H7 (cell line): ENCODE data around the gene SMARCD1. TPM values are rescaled to one million over a fixed set of nuclear protein-coding genes. Genes with fewer than 3 reads are reported as not detected.
A peak's percentile ranks its signal among the peaks of the same experiment; 100 is the strongest.
"Not testable (repeated sequence)": the region's sequence is repeated elsewhere in the genome, so short reads cannot be mapped to it uniquely, and the experiment has no call there.

Experiments used
- DNase-seq: peaks from one replicate; pipeline ENCODE4 v3.0.0; 2012
- H3K27me3 ChIP-seq: 2 replicates; pipeline ENCODE4 v1.6.0; 2011; ENCODE audit warnings: mild to moderate bottlenecking, low read length; ENCODE audit not compliant: control insufficient read depth, insufficient read depth
- H3K36me3 ChIP-seq: replicated peaks from 2 replicates; pipeline ENCODE4 v1.5.1; 2011; ENCODE audit warnings: low read length; ENCODE audit not compliant: control insufficient read depth, insufficient read depth
- H3K4me3 ChIP-seq: 2 replicates; pipeline ENCODE4 v1.5.1; 2011; ENCODE audit warnings: low read depth, mild to moderate bottlenecking, control low read depth, low read length, moderate library complexity; ENCODE audit not compliant: insufficient read depth
- total RNA-seq: library from RNA; depleted of rRNA; stranded (reverse); fragments of >200 nt; shearing (Covaris generic); gene quantifications from 2 replicates; pipeline ENCODE4 v1.2.3, GENCODE V29; 2014

Gene SMARCD1
- total RNA-seq, 1 experiment from 2014 or later, result 182 TPM

- Histone ChIP-seq H3K36me3 (no peaks in the 10 kb centered on the region), H3K27me3 (peaks cover 30% of the 10 kb centered on the region), H3K4me3 (no peak overlapping the region)
- DNase-seq, result peak; percentile 86
Observed at GRCh38 chr12:50081096-50081808, 3.9 kb upstream of the SMARCD1 start.

- Histone ChIP-seq H3K27me3 (peaks cover 30% of the 10 kb centered on the region), H3K36me3 (peaks cover 12% of the 10 kb centered on the region), H3K4me3 (no peak overlapping the region)
- DNase-seq, result no peak
Observed at GRCh38 chr12:50082644-50083043, 2.5 kb upstream of the SMARCD1 start.

GRCh38 chr12:50083301-50083700 is 1.8 kb upstream of the SMARCD1 start:
- H3K27me3 ChIP-seq, result peaks cover 30% of the 10 kb centered on the region
- no peak overlapping the region for H3K4me3 ChIP-seq
- peaks cover 17% of the 10 kb centered on the region for H3K36me3 ChIP-seq
- DNase-seq, result no peak

DNA sequence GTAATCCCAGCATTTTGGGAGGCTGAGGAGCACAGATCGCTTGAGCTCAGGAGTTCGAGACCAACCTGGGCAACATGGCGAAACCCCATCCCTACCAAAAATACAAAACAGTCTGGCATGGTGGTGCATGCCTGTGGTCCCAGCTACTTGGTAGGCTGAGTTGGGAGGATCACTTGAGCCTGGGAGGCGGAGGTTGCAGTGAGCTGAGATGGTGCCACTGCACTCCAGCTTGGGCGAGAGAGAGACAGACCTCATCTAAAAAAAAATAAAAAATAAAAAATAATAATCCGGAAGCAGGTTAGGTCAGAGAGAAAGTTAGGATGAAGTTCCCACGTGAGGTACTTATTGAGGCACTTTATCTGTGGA is 750 bp upstream of the SMARCD1 start:
- Histone ChIP-seq H3K4me3 (peak overlapping the region; percentile 66), H3K27me3 (peaks cover 30% of the 10 kb centered on the region), H3K36me3 (peaks cover 26% of the 10 kb centered on the region)
- DNase-seq, result not testable (repeated sequence)

DNA sequence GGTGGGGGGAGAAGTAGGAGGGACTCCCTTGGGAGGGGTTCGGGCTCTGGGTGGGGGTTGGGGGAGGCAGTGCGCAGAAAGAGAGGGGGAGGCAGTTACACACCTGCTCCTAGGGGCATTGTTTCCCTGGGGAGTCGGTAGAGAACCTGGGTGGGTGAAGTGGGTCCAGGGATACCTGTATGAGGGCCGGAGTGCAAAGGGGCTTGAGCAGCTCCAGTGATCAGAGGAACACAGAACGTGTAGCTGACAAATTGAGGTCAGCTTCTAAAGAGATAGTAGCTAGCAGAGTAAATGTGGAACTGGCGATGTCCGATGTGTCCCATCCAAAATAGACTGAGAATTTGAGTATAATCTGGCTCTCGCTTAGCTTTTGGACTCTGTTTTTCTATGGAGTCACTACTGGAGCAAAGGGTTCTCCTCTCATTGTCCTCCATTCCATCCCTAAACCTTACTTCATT is 502 bp downstream of the SMARCD1 start:
- Histone ChIP-seq H3K27me3 (peaks cover 17% of the 10 kb centered on the region; the same call in 1 of the 2 replicates), H3K4me3 (peak overlapping the region; percentile 66), H3K36me3 (peaks cover 34% of the 10 kb centered on the region)
- no peak for DNase-seq

GRCh38 chr12:50086148-50086547 is 1.0 kb downstream of the SMARCD1 start:
- Histone ChIP-seq H3K36me3 (peaks cover 36% of the 10 kb centered on the region), H3K4me3 (no peak overlapping the region), H3K27me3 (peaks cover 12% of the 10 kb centered on the region; the same call in 1 of the 2 replicates)
- DNase-seq, result no peak

DNA sequence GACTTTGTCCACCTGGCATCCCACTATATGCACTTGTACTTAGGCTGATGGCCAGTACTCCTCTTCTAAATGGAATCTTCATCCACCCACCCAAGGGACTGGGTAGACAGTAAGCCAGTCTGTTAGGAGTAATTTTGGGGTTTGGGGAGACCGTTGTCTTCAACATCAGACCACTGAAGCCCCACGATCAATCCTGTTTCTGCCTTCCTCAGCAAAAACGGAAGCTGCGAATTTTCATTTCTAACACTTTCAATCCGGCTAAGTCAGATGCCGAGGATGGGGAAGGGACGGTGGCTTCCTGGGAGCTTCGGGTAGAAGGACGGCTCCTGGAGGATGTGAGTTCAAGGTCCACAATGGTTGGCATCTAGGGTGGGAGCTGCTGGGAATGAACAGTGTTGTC is 2.0 kb downstream of the SMARCD1 start:
- Histone ChIP-seq H3K27me3 (peaks cover 3% of the 10 kb centered on the region; the same call in 1 of the 2 replicates), H3K4me3 (no peak overlapping the region), H3K36me3 (peaks cover 42% of the 10 kb centered on the region)
- DNase-seq, result no peak

DNA sequence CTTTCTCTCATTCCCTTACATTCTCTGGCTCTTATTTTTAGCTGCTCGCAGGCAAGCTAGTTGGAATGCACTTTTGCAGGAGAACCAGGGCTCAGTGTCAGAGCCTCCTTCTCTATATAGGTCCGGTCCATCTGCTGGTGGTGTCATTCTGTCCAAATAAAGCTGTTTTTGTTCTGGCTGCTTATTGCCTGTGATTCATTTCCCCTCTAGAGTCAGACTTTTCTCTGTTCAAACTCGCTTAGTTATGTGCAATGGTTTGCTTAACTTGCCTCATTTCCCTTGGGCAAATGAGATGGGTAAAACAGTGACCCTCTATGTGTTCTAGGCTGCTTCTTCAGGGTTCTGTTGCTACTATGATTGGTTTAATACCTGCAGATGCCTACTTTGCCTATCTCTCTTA is 2.9 kb downstream of the SMARCD1 start:
- no peaks in the 10 kb centered on the region for H3K27me3 ChIP-seq
- DNase-seq, result no peak
- H3K4me3 ChIP-seq, result no peak overlapping the region
- H3K36me3 ChIP-seq, result peaks cover 47% of the 10 kb centered on the region

DNA sequence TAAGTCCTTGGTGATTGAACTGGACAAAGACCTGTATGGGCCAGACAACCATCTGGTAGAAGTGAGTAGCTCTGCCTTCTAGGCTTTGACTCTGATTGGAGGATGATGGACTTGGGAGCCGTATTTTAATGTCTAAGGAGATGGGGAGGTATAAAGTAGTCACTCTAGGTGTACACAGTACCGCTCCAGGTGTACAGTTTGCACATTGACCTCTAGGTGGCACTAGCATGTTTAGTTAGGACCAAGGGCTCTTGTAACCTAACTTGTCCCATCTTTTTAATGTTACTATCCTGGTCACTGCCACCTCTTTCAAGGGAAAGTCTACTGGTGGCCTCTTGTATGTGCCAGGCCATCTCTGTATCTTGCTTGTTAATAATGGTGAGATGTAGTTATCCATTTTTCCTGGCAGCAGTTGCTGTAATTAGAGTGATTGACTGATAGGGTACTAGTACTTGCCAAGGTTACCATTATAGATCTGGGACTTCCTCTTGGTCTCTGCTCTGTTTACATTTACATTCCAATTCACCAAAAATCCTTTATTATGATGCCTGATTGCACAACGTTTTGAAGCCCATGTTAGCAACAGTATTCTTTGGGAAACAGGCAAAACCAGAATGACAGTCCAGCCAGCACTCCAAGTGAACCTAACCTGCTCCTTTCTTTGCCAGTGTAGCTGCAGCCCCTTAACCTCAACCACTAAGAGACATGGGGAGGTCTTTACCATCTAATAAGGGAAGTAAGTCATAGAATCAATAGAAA is 3.6 kb downstream of the SMARCD1 start:
- peak; percentile 79 for DNase-seq
- peaks cover 52% of the 10 kb centered on the region for H3K36me3 ChIP-seq
- H3K4me3 ChIP-seq, result no peak overlapping the region
- H3K27me3 ChIP-seq, result no peaks in the 10 kb centered on the region

GRCh38 chr12:50089730-50090129 is 4.6 kb downstream of the SMARCD1 start:
- Histone ChIP-seq H3K4me3 (no peak overlapping the region), H3K27me3 (no peaks in the 10 kb centered on the region), H3K36me3 (peaks cover 59% of the 10 kb centered on the region)
- DNase-seq, result no peak

DNA sequence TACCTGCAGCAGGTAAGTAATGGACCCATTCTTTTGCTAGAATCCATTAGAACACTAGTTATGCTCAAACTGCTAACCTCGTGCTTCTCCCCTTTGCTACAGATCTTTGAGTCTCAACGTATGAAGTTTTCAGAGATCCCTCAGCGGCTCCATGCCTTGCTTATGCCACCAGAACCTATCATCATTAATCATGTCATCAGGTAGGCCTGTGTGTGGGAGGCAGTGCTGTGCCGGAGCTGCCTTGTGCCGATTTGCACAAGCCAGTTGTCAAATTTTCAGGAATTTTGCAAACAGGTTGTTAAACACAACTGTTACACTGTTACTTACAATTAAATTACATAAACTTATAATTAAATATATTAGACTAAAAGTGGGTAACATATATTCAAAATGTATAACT is 5.2 kb downstream of the SMARCD1 start:
- DNase-seq, result no peak
- no peak overlapping the region for H3K4me3 ChIP-seq
- peaks cover 62% of the 10 kb centered on the region for H3K36me3 ChIP-seq
- H3K27me3 ChIP-seq, result no peaks in the 10 kb centered on the region

- no peak overlapping the region for H3K4me3 ChIP-seq
- H3K36me3 ChIP-seq, result peaks cover 53% of the 10 kb centered on the region
- H3K27me3 ChIP-seq, result no peaks in the 10 kb centered on the region
- no peak for DNase-seq
Observed at GRCh38 chr12:50097952-50098351, 12.8 kb downstream of the SMARCD1 start.

- Histone ChIP-seq H3K27me3 (no peaks in the 10 kb centered on the region), H3K36me3 (peaks cover 43% of the 10 kb centered on the region), H3K4me3 (no peak overlapping the region)
- DNase-seq, result no peak
Observed at GRCh38 chr12:50099302-50100008, 14.3 kb downstream of the SMARCD1 start.

GRCh38 chr12:50100561-50100960 is 15.4 kb downstream of the SMARCD1 start:
- peaks cover 37% of the 10 kb centered on the region for H3K36me3 ChIP-seq
- no peaks in the 10 kb centered on the region for H3K27me3 ChIP-seq
- no peak overlapping the region for H3K4me3 ChIP-seq
- DNase-seq, result no peak

GRCh38 chr12:50101663-50102062 is 16.5 kb downstream of the SMARCD1 start:
- H3K36me3 ChIP-seq, result peaks cover 26% of the 10 kb centered on the region
- peak; percentile 85 for DNase-seq
- H3K27me3 ChIP-seq, result no peaks in the 10 kb centered on the region
- no peak overlapping the region for H3K4me3 ChIP-seq
